Mononuclear cell (primary cell): ENCODE data around the gene DDIT3. TPM values are rescaled to one million over a fixed set of nuclear protein-coding genes. Genes with fewer than 3 reads are reported as not detected.

Source experiments
- H3K27me3 ChIP-seq: 2 replicates; pipeline ENCODE4 v1.6.0; 2011; ENCODE audit warnings: low read length, control low read depth; ENCODE audit not compliant: insufficient read depth
- H3K4me1 ChIP-seq: 2 replicates; pipeline ENCODE4 v1.5.1; 2011; ENCODE audit warnings: mild to moderate bottlenecking, low read length, control low read depth; ENCODE audit not compliant: insufficient read depth
- H3K4me3 ChIP-seq: 2 replicates; pipeline ENCODE4 v1.5.1; 2011; ENCODE audit warnings: mild to moderate bottlenecking, low read length, moderate library complexity
- H3K9me3 ChIP-seq: 2 replicates; pipeline ENCODE4 v1.5.1; 2011; ENCODE audit warnings: low read depth, mild to moderate bottlenecking, control low read depth, low read length
- total RNA-seq: library from RNA; depleted of rRNA; stranded (reverse); fragments of >200 nt; gene quantifications from one replicate; pipeline ENCODE4 v1.2.3, GENCODE V29; 2012

Gene DDIT3
- total RNA-seq, 1 donor: 130 TPM

- H3K4me1 ChIP-seq: peaks cover 84% of the 10 kb centered on the region
- no peaks in the 10 kb centered on the region for H3K27me3 ChIP-seq
- no peaks in the 10 kb centered on the region for H3K9me3 ChIP-seq
- H3K4me3 ChIP-seq: peak overlapping the region; percentile 64
Observed at GRCh38 chr12:57476993-57477709, 43.2 kb downstream of the DDIT3 start.

GRCh38 chr12:57476162-57476992, 43.9 kb downstream of the DDIT3 start:
- Histone ChIP-seq H3K4me3 (peak overlapping the region; percentile 64), H3K27me3 (no peaks in the 10 kb centered on the region), H3K4me1 (peaks cover 87% of the 10 kb centered on the region), H3K9me3 (no peaks in the 10 kb centered on the region)

GRCh38 chr12:57475271-57476161, 44.8 kb downstream of the DDIT3 start:
- H3K27me3 ChIP-seq: no peaks in the 10 kb centered on the region
- H3K9me3 ChIP-seq: no peaks in the 10 kb centered on the region
- H3K4me1 ChIP-seq: peaks cover 87% of the 10 kb centered on the region
- peak overlapping the region; percentile 64 for H3K4me3 ChIP-seq

GRCh38 chr12:57474862-57475261, 45.5 kb downstream of the DDIT3 start:
- peaks cover 87% of the 10 kb centered on the region for H3K4me1 ChIP-seq
- H3K9me3 ChIP-seq: no peaks in the 10 kb centered on the region
- no peaks in the 10 kb centered on the region for H3K27me3 ChIP-seq
- H3K4me3 ChIP-seq: no peak overlapping the region

- H3K4me1 ChIP-seq: peaks cover 87% of the 10 kb centered on the region
- no peaks in the 10 kb centered on the region for H3K27me3 ChIP-seq
- no peak overlapping the region for H3K4me3 ChIP-seq
- H3K9me3 ChIP-seq: no peaks in the 10 kb centered on the region
Observed at GRCh38 chr12:57474430-57474829, 45.9 kb downstream of the DDIT3 start.

- Histone ChIP-seq H3K4me3 (no peak overlapping the region), H3K4me1 (peaks cover 86% of the 10 kb centered on the region), H3K9me3 (no peaks in the 10 kb centered on the region), H3K27me3 (no peaks in the 10 kb centered on the region)
Observed at GRCh38 chr12:57473886-57474285, 46.4 kb downstream of the DDIT3 start.

GRCh38 chr12:57473392-57473791, 46.9 kb downstream of the DDIT3 start:
- Histone ChIP-seq H3K27me3 (no peaks in the 10 kb centered on the region), H3K4me3 (no peak overlapping the region), H3K4me1 (peaks cover 81% of the 10 kb centered on the region), H3K9me3 (no peaks in the 10 kb centered on the region)

GRCh38 chr12:57472391-57472790, 47.9 kb downstream of the DDIT3 start:
- peaks cover 75% of the 10 kb centered on the region for H3K4me1 ChIP-seq

GRCh38 chr12:57471661-57472060, 48.7 kb downstream of the DDIT3 start:
- Histone ChIP-seq H3K4me3 (no peak overlapping the region), H3K4me1 (peaks cover 74% of the 10 kb centered on the region), H3K27me3 (no peaks in the 10 kb centered on the region)

More at GRCh38 chr12:57472391-57472790, 47.9 kb downstream of the DDIT3 start:
- no peaks in the 10 kb centered on the region for H3K9me3 ChIP-seq
- H3K27me3 ChIP-seq: no peaks in the 10 kb centered on the region
- no peak overlapping the region for H3K4me3 ChIP-seq

GRCh38 chr12:57470970-57471656, 49.2 kb downstream of the DDIT3 start:
- H3K27me3 ChIP-seq: no peaks in the 10 kb centered on the region
- H3K4me3 ChIP-seq: no peak overlapping the region
- peaks cover 70% of the 10 kb centered on the region for H3K4me1 ChIP-seq
- no peaks in the 10 kb centered on the region for H3K9me3 ChIP-seq

More at GRCh38 chr12:57471661-57472060, 48.7 kb downstream of the DDIT3 start:
- no peaks in the 10 kb centered on the region for H3K9me3 ChIP-seq

GRCh38 chr12:57470286-57470969, 49.9 kb downstream of the DDIT3 start:
- Histone ChIP-seq H3K27me3 (no peaks in the 10 kb centered on the region), H3K4me3 (no peak overlapping the region), H3K4me1 (peaks cover 63% of the 10 kb centered on the region), H3K9me3 (no peaks in the 10 kb centered on the region)

GRCh38 chr12:57469296-57470164, 50.8 kb downstream of the DDIT3 start:
- no peaks in the 10 kb centered on the region for H3K9me3 ChIP-seq
- peaks cover 54% of the 10 kb centered on the region for H3K4me1 ChIP-seq
- H3K27me3 ChIP-seq: no peaks in the 10 kb centered on the region
- H3K4me3 ChIP-seq: no peak overlapping the region

GRCh38 chr12:57467915-57468314, 52.4 kb downstream of the DDIT3 start:
- Histone ChIP-seq H3K4me3 (no peak overlapping the region), H3K4me1 (peaks cover 42% of the 10 kb centered on the region), H3K9me3 (no peaks in the 10 kb centered on the region), H3K27me3 (no peaks in the 10 kb centered on the region)
